Medulla oblongata (tissue), 1 donor: Measurements from ENCODE around the gene PMEPA1.

ENCODE experiments used
- DNase-seq: peaks from one replicate; pipeline ENCODE4 v3.0.0-alpha.2; 2015; ENCODE audit errors: extremely low spot score

PMEPA1 gene

DNA sequence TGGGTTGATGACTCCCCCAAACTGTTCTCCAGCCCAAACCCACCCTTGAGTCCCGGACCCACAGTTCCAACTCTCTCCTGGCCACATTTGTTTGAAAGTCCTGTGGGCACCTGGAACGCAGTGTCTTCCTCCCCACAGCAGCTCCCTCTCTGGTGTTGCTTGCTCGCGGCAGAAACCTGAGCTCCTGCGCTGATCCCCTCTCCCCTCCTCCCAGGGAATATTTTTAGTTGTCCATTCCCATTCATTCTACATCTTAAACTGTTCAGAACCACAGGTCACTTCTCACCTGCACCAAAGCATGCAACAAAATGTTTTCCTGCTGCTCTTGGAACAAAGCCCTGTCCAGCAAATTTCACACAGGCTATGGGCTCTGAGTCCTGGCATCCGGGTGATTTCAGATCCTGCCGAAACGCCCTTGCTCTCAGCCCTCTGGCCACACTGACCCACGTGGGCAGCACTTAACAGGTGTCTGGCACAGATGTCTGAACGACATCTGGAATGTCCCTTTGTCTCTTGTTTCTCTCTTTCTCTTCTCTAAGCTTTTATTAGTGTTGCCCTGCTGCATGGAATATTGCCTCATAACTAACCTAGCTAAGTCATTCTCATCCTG, 27.0 kb upstream of the PMEPA1 start:
- DNase-seq: no peak

DNA sequence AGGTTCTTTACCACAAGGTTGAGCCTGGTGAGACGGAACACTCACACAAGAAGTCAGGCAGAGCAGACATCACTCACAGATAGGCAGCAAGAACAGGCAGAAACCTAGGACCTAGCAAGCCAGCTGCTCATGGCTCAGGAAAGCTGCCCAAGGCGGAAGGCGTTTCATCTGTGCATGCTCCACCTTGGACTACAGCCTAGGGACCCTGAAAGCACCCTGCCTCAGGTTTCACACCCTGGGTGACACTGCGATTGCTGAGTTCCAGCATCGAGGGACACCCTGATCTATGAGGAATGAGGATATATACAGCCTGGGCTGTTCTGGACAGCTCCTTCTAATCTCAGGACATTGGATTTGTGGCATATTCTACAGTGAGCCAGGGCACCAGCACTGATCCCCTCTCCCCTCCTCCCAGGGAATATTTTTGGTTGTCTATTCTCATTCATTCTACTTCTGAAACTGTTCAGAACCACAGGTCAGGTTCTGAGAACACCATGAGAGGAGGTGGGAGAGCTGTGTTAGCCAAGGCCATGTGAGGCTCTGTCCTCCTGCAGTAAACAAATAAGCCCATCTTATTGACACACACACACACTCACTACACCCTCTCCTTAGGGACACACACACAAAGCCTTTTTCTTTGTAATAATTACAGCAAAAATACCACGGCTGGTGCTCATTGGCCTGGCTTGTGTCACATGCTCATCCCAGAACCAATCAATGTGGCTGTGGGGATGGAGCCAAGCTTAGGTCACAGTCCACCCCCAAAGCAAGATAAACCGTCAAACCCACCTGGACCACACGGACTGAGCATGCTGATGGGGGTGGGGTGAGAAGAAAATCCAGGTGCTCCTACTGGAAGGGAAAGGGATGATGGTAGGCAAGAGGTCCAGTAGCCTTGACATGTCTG, 26.3 kb upstream of the PMEPA1 start:
- DNase-seq: no peak

DNA sequence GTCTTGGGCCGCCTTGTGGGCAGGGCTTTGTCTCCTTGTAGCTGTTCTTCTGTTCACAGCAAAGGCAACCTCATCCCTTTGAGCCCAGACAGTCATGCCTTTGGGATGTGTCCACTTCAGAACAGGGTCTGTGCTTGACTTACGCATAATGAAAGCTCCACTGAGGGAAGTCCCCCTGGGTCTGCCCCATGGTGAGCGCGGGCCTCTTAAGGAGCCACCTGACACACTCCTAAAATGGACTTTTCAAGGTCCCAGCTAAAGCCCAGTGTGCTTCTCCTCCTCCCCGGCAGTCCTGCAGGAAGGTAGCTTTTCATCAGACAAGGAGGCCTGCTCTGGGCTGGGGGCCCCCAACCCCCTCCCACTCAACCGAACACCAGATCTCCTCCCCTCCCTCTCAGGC, 24.9 kb upstream of the PMEPA1 start:
- no peak for DNase-seq

DNA sequence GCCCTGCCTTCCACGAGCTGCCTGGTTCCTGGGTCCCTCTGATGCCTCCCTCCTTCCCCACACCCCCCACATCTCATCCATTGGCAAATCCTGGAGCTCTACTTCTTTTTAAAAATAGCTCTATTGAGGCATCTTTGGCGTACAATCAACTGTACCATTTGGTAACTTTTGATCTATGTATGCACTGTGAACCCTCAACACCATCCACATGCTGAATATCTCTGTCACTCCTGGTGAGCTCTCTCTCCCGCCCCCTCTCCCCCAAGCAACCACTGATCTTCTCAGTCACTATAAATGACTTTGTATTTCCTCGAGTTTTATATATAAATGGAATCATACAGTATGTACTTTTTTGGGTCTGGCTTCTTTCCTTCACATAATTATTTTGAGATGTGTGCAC, 22.4 kb upstream of the PMEPA1 start:
- no peak for DNase-seq

DNA sequence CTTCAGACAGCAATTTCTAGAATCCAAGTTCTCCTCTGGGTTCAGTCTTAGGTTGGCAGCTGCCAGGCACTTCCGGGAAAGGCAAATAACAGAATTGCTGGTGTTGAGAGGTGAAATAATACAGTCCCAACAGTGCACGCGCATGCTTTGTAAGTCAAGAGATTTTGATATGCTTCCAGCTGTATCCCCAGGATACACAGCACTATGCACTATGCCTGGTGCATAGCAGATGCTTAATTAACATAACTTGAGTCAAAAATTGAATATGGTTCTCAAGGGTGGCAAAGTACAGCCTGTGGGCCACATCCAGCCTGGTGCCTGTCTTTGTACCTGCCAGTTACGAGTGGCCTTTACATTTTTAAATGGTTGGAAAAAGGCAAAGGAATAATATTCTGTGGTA, 18.9 kb upstream of the PMEPA1 start:
- DNase-seq: no peak

DNA sequence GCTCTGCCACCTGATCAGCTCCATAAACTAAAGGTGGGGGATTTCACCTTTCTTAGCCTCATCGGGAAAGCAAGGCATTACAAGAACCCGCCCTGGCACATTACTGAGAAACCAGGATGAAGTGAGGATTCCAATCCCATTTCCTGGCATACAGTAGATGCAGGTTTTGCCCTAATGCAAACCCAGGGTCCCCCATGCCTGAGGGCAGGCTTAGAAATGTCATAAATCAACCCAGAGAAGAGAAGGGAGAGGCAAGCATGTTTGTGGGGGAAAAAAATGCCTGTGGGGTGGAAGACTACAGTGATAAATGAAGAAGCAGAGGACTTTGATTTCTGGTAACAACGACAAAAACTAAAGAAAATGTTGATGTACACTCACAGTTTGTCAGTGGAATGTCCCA, 18.0 kb upstream of the PMEPA1 start:
- no peak for DNase-seq

DNA sequence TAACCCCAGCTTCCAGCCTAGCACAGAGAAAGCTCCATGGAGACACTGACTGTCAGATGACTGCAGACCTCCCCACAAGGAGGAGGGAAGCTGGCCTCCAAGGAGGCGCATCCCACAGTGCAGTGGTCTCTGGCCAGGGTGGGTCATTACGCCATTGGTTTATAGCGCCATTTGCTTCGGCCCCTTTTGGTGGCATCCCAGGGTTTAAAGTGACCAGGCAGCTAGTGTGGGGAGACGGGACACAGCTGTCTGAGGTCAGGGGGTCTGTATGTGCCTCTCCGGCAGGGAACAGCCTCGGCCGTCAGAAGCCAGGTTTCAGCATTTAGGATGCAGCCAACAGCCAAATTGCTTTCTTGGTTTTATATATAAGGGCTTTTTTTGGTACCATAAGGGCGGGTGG, 15.8 kb upstream of the PMEPA1 start:
- DNase-seq: no peak

DNA sequence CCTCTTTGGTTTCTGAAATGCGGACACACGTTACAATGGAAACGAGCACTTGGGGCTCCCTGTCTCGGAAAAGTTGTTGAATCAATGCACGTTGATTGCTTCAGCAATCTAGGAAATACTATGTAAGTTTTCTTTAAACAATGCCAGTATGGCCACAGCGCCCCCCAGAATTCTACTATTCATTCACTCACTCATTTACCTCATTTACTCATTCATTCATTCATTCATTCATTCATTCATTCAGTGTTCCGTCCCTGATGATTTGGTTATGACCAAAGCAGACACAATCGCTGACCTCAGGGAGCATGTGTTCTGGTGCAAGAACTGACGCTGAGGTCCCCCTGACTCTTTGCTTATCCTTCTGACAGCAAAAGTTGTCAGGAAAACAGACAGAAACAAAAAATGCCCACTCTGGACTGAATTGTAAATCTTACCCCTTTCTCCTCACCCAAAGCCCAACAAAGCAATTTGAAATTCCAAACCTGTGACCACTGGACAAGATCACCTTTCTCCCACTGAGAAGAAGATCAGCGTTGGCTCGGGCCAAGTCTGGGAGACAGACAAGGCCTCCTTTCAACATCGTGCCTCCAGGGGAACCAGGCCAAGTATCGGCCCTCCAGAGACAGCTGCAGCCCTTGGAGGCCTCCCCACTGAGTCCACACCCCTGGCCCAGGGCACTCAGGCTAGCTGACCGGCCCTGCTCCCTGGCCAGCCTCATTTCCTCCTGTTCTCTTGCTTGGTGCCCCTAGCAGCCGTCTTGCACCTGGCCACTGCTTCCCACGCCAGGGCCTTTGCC, 15.0 kb upstream of the PMEPA1 start:
- DNase-seq: peak; percentile 42

DNA sequence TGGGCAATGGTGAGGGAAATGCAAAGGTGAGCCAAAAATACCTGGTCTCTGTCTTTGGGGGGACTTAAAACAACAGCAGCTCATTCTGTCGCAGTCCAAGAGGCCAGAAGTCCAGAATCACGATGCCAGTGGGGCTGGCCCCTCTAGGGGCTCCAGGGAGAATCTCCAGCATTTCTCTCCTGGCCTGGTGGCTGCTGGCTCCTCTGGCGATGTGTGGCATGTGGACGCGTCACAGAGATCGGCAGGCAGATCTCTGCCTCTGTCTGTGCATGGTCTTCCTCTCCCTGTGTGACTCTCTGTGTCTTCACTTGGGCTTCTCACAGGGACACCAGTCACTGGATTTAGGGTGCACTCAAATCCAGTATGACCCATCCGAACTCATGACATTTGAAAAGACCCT, 14.0 kb upstream of the PMEPA1 start:
- DNase-seq: no peak

DNA sequence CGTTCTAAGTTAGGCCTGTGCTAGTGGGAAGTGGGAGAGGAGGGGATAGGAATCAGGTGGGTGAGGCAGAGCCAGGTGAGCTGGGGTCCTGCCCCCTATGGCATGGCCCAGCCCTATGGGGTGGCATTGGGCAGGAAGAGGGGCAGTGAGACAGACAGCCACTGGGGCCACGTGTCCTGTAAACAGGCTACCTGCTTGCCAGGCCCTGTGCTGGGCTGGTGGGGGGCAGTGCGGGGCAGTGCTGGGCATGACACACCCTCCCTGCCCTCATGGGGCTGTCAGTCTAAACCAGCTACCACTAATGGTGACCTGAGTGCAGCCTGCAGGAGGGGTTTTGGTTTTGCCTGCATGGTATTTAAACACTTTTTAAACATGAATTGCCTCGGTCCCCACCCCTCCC, 10.1 kb upstream of the PMEPA1 start:
- DNase-seq: no peak

DNA sequence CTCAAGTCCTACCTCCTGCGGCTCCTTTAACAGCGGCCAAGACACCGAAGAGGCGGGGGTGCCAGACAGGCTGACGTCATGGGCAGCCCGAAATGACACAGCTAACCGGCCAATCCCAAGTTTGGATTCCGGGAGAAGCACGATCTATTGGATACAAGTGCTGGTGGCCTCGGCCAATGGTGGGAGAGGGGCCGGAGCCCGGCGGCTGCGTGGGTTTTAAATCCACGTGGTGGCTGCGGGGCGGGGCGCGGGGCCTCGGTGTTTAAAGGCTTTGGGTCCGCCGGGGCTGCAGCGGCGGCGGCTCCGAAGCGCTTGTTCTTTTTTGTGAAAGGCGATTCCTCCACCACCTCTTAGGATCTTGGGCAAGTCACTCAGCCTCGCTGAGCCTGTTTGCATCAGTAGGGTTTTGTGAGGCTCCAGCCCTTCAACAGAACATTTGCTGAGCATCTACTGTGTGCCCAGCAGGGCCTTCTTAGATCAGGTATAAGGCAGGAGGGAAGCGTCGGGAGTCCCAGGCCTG, 8.7 kb upstream of the PMEPA1 start:
- peak; percentile 99 for DNase-seq

DNA sequence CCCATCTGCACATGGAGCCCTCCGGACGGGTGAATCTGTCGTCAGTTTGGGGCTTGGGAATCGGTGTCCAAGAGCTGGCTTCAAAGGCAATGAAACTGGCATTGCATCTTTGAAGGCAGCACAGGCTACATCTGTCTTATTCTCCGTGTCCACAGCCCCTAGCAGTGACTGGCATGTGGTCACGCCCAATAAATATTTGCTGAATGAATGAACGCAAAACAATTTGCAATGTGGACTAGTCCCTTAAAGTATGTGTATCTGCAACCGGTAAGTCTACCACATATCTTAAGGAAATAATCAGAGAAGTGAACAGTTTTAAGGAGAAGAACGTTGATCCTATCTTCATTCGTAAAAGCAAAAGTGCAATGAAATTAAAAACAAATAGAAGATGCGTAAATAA, 8.0 kb upstream of the PMEPA1 start:
- DNase-seq: no peak

DNA sequence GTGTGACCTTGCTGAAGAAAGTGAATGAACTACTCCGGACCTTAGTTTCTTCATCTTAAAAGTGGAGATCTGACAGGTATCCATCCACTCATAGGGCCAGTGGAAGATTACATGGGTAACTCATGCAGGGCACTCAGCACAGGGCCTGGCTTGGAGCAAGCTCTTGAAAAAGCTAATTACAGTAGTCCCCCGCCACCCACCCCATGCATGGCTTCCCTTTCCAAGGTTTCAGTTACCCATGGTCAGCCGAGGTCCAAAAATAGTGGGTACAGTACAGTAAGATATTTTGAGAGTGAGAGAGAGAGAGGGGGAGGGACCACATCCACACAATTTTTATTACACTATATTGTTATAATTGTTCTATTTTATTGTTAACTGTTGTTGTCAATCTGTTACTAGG, 7.1 kb upstream of the PMEPA1 start:
- DNase-seq: peak; percentile 45

DNA sequence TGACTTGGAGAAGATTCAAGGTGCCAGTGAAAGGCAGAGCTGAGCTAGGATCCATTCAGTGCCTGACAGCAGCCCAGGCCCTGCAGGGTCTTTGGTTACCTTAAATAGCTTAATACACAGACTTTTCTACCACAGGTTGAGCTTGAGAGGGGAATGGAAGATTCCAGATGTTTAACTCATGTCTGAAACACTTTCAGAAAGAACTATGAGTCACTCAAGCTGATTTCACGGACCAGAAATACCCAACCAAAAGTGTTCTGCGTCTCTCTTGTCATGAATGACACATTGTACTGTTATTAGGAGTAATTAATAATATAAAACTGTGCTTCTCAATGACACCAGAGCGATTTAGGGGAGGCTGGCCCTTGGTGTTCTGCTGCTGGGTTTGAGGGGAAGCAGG, 6.4 kb upstream of the PMEPA1 start:
- DNase-seq: no peak

DNA sequence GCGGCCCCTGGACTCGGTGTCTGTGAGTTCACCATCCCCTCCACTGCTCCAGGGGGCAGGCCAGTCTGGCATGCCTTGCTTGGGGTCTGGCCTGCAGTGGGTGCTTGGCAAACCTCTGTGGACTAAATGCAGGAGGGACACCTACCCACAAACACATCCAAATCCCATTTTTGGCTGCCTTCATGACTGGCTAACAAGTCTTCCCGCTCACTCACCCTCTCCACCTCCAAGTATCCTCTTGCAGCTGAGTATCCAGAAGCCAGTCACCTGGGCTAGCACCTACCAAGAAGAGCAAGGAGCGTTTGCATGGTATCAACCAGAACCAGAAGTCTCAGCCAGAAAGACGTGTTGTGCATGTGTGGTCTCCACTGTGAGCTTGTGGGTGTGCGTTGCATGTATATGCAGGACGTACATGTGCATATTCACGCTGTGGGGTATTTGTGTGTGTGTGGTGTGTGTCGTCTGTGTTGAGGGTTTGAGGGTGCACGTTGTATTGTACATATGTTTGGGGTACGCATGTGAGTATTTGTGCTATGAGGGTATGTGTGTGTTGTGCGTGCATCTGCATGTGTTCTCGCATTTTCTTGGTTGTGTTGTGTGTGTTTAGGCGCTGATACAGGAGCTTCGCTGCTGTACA, 5.6 kb upstream of the PMEPA1 start:
- no peak for DNase-seq

DNA sequence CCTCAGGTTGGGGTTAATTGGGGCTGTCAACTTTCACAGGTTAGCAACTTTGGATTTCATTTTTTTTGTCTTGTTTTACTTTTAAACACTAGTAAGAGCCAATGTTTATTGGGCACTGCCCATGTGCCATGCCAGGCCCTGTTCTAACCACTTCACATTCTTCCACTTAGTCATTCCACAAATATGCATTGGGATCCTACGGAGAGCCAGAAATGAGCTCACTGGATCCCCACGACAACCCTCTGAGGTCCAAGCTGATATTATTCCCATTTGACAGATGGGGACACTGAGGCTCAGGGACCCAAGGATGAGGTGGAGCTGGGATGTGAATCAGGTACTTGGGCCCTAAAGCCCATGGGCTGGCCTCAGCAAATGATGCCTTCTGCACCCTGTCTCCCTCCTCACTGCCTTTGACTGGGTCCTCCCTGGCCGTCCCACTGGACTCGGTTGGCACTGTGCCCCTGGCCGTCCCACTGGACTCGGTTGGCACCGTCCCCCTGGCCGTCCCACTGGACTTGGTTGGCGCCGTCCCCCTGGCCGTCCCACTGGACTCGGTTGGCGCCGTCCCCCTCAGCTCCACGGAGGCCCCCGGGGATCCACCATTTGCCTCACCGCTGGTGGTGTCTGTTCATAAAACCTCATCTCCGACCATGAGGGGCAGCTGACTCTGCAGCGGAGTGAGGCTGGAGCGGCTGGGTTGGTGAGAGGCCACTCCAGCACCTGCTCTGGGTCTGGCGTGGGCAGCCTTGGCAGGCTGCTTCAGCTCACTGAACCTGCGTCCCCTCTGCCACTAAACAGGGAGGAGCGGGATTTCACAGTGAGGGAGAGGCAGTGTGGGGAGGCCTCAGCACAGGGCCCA, 4.8 kb upstream of the PMEPA1 start:
- no peak for DNase-seq

DNA sequence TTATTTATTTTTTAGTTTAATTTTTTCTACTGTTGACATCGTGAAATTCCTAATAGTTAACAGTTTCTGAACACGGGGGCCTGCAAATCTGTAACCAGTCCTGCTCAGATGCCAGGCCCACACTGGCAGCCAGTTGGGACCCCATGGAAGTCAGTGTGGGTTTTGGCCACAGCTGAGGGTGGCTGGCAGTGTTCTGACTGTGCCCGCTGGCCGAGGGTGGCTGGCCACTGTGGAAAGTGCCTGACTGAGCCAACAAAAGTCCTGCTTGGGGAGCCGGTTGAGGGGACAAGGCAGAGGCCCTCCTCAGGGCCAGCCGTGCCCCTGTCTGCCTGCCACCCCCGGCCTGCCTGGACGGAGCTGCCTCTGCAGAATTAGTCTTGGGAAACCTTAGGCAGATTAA, 4.1 kb upstream of the PMEPA1 start:
- no peak for DNase-seq

DNA sequence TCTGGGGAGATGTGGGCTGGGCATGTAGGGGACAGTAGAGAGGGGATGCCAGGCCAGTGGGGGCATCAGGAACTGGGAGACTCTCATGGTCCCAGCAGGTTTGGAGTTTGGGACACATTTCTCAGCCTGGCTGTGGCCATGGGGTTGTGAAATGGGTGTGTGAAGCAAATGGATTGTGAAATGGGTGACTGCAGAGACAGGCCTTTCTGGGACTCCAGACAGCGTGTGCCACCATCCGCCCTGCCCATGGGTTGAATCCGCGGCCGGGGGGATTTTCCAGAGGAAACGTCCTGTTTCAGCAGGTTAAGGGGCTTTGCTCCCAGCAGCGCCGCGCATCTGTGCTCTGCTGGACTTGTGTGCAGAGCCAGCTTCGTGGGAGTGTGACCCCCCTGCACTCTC, 3.7 kb upstream of the PMEPA1 start:
- no peak for DNase-seq

DNA sequence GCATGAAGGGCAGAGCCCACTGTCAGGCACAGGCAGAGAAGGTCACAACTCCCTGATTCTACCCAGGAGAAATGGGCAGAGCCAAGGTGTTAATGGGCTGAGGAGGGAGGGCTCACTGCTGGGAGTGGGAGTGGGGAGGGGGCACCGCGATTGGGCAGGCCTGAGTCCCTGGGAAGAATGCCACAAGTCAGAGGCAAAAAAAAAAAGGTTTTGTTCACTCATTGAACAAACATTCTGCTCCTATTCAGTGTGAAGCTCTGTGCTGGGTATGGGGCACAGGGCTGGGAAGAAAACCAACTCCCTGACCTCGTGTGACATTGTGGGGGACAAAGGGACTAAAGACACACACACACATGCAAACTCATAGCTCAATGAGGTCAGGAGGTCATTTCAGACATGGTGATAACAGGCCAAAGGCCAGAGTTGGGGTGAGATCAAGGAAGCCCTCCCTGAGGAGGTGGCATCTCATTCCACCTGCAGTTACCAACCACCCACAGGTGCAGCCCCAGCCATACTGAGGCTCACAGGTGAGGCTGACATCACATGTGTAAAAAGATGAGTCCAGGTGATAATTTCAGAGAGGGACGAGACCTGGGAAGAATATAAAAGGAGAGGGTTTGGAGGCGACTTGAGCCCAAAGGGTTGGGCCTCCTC, 3.2 kb upstream of the PMEPA1 start:
- DNase-seq: no peak

DNA sequence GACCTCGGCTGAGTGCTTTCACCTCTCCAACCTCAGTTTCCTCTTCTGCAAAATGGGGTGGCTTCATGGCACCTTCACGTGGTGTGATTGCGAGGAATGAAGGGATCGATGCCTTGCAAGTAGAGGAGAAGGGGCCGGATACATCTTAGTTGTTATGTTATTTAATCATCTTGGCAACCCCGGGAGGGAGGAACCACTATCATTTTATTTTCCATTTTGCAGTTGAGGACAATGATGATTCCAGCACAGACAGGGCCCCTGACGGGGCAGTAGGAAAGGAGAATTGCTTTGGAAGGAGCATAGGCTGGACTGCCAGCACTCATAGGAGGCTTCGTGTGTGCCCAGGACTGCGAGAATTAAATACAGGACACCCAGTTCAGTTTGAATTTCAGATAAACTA, 2.5 kb upstream of the PMEPA1 start:
- no peak for DNase-seq

DNA sequence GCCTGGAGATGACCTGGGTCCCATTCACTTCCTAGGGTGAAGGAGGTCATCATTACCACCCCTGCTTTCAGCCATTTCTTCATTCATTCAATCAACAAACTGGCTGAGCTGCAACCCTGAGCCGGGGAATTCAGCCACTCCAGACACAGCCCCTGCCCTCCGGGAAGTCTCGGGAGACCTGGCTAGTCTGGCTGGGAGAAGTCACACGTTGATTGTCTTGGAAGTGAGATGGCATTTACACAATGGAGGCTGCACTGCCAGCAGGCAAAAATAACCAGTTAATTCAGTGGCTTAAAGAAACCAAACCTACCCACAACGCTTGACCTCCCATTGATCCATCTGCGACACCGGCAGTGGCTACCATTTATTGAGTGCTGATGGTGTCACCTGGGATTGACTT, 2.0 kb upstream of the PMEPA1 start:
- no peak for DNase-seq
